ENCODE measurements around the gene PRR33.

Gene PRR33

DNA sequence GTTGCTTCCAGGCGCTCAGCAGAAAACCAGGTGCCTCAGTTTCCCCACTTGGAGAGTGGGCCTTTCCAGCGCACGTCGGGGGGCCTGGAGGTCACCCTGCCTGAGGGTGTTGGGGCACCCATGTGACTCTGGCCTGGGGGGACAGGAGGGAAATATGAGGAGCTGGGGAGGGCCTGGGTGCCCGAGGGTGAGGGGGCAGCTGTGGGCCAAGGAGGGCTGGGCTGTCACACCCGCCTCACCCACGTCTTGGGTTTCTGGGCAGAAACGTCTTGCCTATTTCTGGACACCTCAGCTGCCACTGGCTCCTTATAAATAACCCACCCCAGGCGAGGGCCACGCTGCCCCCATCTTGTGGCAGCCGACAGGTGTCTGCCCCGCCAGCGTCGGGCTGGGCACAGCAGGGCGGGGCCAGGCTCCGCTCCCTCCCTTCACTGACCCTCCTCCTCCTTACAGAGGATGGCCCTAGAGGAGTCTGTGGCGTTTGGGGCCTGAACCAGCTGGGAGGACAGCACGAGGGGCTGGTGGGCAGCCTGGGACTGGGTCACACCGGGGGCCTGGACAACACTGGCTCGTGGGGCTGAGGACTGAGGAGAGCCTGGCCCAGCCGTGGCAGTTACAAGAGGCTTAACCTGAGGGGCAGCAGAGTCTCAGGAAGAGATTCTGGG is 29.3 kb upstream of the PRR33 start:
- DNase-seq = no peak
- Histone ChIP-seq H3K27ac (no peak overlapping the region), H3K4me3 (ENCODE audit: low read depth, low read length) (no peak overlapping the region), H3K36me3 (no peaks in the 10 kb centered on the region), H3K9me3 (ENCODE audit: severe bottlenecking) (no peaks in the 10 kb centered on the region), H3K27me3 (ENCODE audit: insufficient read depth, low read depth, severe bottlenecking) (peaks cover 78% of the 10 kb centered on the region)
- TF ChIP-seq CTCF (IDR thresholded peaks at IDR 0.05; ENCODE audit: low read depth, low read length) = no peak

DNA sequence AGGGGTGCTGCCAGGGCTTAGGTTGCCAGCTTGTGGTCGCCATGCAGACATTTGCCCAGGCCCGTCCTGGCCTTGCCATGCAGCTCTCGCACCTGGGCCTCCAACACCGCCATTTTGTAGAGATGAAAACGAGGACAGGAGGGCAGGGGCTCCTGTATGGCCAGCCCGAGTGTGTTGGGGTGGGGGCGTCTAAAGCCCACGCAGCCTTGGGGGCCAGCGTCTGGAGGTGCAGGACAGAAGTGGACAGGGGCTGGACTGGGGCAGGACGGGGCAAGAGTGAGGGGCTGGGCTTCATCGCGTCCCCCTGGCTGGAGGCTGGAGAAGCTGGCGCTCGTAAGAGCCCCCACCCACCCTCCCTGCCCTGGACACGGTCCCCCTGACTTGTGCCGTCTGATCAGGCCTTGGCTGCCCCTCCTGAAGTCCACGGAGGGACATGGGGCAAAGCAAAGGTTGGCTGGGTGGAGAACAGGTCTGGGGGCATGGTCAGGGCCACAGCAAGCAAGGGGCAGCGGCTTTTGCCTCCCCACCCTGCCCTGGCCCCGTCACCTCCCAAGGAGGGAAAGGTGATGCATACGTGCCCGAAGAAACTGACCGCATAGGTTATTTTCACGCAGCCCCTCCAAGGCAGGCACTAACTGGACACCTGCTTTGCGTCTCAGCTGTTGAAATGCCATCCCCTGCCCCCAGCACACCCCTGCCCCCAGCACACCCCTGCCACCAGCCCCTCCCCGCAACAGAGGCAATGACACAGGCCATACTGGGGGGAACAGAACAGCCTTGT is 28.6 kb upstream of the PRR33 start:
- Histone ChIP-seq H3K9me3 (ENCODE audit: severe bottlenecking) (no peaks in the 10 kb centered on the region), H3K36me3 (no peaks in the 10 kb centered on the region), H3K27me3 (ENCODE audit: insufficient read depth, low read depth, severe bottlenecking) (peaks cover 75% of the 10 kb centered on the region), H3K4me3 (ENCODE audit: low read depth, low read length) (no peak overlapping the region), H3K27ac (no peak overlapping the region)
- no peak for DNase-seq
- no peak for TF ChIP-seq CTCF (IDR thresholded peaks at IDR 0.05; ENCODE audit: low read depth, low read length)

DNA sequence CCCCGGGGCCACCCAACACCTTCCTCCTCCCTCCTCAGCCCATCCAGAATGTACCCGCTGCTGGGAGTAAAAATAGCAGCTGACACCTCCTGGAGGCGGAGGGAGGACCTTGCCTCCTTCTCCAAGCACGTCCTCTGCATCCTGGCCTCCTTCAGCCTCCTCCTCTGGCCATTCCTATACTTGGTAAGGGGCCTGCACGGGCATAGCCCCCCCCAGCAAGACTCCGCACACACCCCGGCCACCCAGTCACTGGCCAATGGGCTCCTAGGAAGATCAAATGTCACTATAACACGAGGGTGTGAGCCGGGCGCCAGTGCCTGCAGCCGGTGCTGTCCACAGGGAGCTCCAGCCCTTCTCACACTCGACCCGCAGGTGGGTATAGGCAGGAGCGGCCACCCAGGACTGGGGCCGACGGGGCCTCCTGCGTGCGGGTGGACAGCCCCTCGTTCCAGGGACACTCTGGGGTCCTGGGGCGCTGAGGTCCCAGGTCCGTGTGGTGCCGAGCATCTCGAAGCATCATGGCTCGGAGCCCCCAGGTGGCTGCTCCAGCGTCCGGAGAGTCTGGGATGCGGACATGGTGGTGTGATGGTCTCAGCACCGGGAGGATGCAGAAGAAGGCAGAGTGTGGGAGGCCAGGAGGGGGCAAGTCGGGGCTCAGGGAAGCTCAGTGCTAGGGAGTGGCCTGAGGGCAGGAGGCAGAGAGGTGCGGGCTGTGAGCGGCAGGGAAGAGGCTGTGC is 27.9 kb upstream of the PRR33 start, which contains the start of gene TNNT3:
Gene TNNT3 (plus strand): TSS at position 313 of the 737 bp plus-strand sequence. CDS start 3,172 bp downstream, outside the sequence.
- no peak for DNase-seq

DNA sequence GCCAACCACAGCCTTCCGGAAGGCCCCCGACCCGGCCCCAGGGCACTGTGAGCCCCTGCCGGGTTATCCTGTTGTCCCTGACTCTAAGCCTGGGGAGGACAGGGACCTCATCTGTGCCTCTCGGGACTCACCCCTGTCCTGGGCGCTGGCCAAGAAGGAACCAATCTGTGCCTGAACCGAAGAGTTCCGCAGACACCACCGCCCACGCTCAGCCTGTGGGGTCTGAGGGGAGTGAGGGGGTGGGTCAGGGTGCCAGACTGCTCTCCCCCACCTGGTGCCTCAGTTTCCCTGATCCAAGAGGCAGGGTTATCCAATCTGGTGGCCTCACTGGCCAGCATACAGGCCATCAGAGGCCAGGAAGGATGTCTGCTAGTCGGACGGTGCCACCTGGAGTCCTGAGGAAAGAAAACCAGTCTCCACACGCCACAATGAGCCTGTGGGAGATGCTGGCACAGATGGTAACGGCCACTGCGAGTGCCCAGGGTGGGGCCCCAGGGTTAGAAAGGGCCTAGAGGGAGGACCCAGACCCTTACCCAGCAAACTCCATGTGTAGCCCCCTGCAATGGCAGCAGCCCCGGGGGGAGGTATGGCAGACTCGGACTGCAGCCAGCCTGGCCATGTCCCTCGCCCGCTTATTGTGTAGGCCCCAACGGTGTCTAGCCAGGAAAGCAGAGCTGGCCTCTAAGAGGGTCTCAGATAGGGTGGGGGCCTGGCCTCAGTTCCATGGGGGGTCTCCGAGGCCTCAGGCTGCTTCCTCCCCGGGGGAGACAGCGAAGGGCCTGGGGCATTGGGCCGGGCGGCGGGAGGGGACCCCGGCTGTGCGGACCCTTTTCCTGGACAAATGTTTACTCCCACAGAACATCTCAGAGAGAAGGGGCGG is 27.0 kb upstream of the PRR33 start:
- H3K27ac ChIP-seq = no peak overlapping the region
- no peaks in the 10 kb centered on the region for H3K9me3 ChIP-seq (ENCODE audit: severe bottlenecking)
- no peak for TF ChIP-seq CTCF (IDR thresholded peaks at IDR 0.05; ENCODE audit: low read depth, low read length)
- DNase-seq = no peak
- peaks cover 77% of the 10 kb centered on the region for H3K27me3 ChIP-seq (ENCODE audit: insufficient read depth, low read depth, severe bottlenecking)
- no peak overlapping the region for H3K4me3 ChIP-seq (ENCODE audit: low read depth, low read length)
- no peaks in the 10 kb centered on the region for H3K36me3 ChIP-seq

More for the DNA sequence above, 27.9 kb upstream of the PRR33 start, which contains the start of gene TNNT3:
- H3K27me3 ChIP-seq (ENCODE audit: insufficient read depth, low read depth, severe bottlenecking) = peaks cover 75% of the 10 kb centered on the region
- H3K4me3 ChIP-seq (ENCODE audit: low read depth, low read length) = no peak within 1 kb of the TSS
- no peak for TF ChIP-seq CTCF (IDR thresholded peaks at IDR 0.05; ENCODE audit: low read depth, low read length)
- no peak within 1 kb of the TSS for H3K27ac ChIP-seq
- H3K9me3 ChIP-seq (ENCODE audit: severe bottlenecking) = no peaks in the 10 kb centered on the region
- H3K36me3 ChIP-seq = no peaks in the 10 kb centered on the region

All from WERI-Rb-1 (cell line).